Left cardiac atrium (tissue), 4 donors: ENCODE data around the gene SIVA1. TPM values are rescaled to one million over a fixed set of nuclear protein-coding genes. Genes with fewer than 3 reads are reported as not detected.

Source experiments
- ATAC-seq, 2 donors: fragments of 200-7000 bp; cut with Tn5 transposase; one replicate each; pipeline ENCODE4 v1.9.1; 2020; ENCODE audit warnings: mild to moderate bottlenecking in 2 of 2, moderate library complexity in 2 of 2
- DNase-seq: peaks from one replicate; pipeline ENCODE4 v3.0.0-alpha.2; 2020
- intact Hi-C, 2 donors: fragments of 100-400 bp; cut with DNase I; formaldehyde crosslinking; loops; one replicate each; pipeline versions ENCODE4 v1.14.1 to v1.15.1; 2022 to 2023
- long read RNA-seq: library from polyadenylated mRNA; unstranded; transcript quantifications from one replicate; pipeline ENCODE4 v2.0.0, GENCODE V29; 2021
- total RNA-seq, 2 donors: library from RNA; stranded (reverse); fragmentation: NEBNext Ultra II Directional; extraction: Animal tissue kit (Norgen Biotek cat#: 25700); gene quantifications; one replicate each; pipeline ENCODE4 v1.2.1, GENCODE V29; 2021
- donor health status: DM: no; HTN: yes; CAD: no.
- donor health status: DM: no; HTN: yes; CAD: no; lungs with severe emphysema.
- donor health status: DM: yes; HTN: yes; CAD: no.
- donor health status: Dilated cardiomyopathy.

SIVA1 gene
- 10 to 100 TPM; 67.6 to 68.7 TPM for total RNA-seq
- long read RNA-seq, transcript SIVA1-201 (4 exons, 802 nt): major isoform, 16 of 20 reads
- long read RNA-seq, partial matches to known transcripts: 1 of 20 reads
- long read RNA-seq, other reads (novel, unspliced or antisense): 2 of 20 reads

- DNase-seq: peak; percentile 100
- intact Hi-C loops: no loop called here
- peak; percentile 95 to 97 for ATAC-seq
These were observed at the start of gene SIVA1 for GRCh38 chr14:104752735-104753527. Gene SIVA1, plus strand, starts transcription at chr14:104753147. Its CDS starts 55 bp downstream, at chr14:104753202.

- intact Hi-C loops: loop anchor here in 1 of 2 donors (5.0 kb wide), 1 partner anchor 51 kb away; no protein-coding TSS in a partner anchor
These were observed 49.7 kb upstream of the SIVA1 start for GRCh38 chr14:104703269-104703668.

GRCh38 chr14:104704252-104704651 lies 48.7 kb upstream of the SIVA1 start:
- ATAC-seq (no peak), DNase-seq (no peak)
- intact Hi-C loops: loop anchor here in 1 of 2 donors (5.0 kb wide), 1 partner anchor 52 kb away; no protein-coding TSS in a partner anchor

More at GRCh38 chr14:104703269-104703668, 49.7 kb upstream of the SIVA1 start:
- DNase-seq (no peak), ATAC-seq (no peak)

GRCh38 chr14:104705340-104706047 lies 47.5 kb upstream of the SIVA1 start:
- no peak for ATAC-seq
- intact Hi-C loops: loop anchor here (5.0 kb wide), 2 partner anchors 38 to 53 kb away; no protein-coding TSS in a partner anchor
- DNase-seq: no peak

GRCh38 chr14:104706733-104707607 lies 46.0 kb upstream of the SIVA1 start:
- ATAC-seq (no peak), DNase-seq (no peak)
- intact Hi-C loops: loop anchor here (5.0 kb wide), 2 partner anchors 40 to 55 kb away; no protein-coding TSS in a partner anchor

GRCh38 chr14:104707608-104708595 lies 45.0 kb upstream of the SIVA1 start:
- DNase-seq: no peak
- ATAC-seq: peak in 1 of 2 donors; percentile 2
- intact Hi-C loops: loop anchor here (5.0 kb wide), 2 partner anchors 41 to 56 kb away; no protein-coding TSS in a partner anchor

- DNase-seq: peak; percentile 73
These were observed 44.2 kb upstream of the SIVA1 start for GRCh38 chr14:104708606-104709268.

GRCh38 chr14:104709387-104710039 lies 43.4 kb upstream of the SIVA1 start:
- ATAC-seq (peak in 1 of 2 donors; percentile 53), DNase-seq (no peak)
- intact Hi-C loops: loop anchor here (5.0 kb wide), 2 partner anchors 42 to 57 kb away; no protein-coding TSS in a partner anchor

More at GRCh38 chr14:104708606-104709268, 44.2 kb upstream of the SIVA1 start:
- intact Hi-C loops: loop anchor here (5.0 kb wide), 2 partner anchors 41 to 56 kb away; no protein-coding TSS in a partner anchor
- ATAC-seq: peak; percentile 69 to 75

- DNase-seq (no peak), ATAC-seq (no peak)
- intact Hi-C loops: no loop called here
These were observed 42.7 kb upstream of the SIVA1 start for GRCh38 chr14:104710071-104710735.

GRCh38 chr14:104712881-104713734 lies 39.8 kb upstream of the SIVA1 start:
- intact Hi-C loops: no loop called here
- ATAC-seq (no peak), DNase-seq (no peak)

GRCh38 chr14:104714066-104714465 lies 38.9 kb upstream of the SIVA1 start:
- DNase-seq (no peak), ATAC-seq (no peak)
- intact Hi-C loops: no loop called here

GRCh38 chr14:104714681-104715080 lies 38.3 kb upstream of the SIVA1 start:
- intact Hi-C loops: no loop called here
- ATAC-seq (no peak), DNase-seq (no peak)

- ATAC-seq (no peak), DNase-seq (no peak)
- intact Hi-C loops: no loop called here
These were observed 37.5 kb upstream of the SIVA1 start for GRCh38 chr14:104715416-104715815.

- DNase-seq (no peak), ATAC-seq (no peak)
- intact Hi-C loops: no loop called here
These were observed 37.1 kb upstream of the SIVA1 start for GRCh38 chr14:104715871-104716270.

- intact Hi-C loops: no loop called here
- ATAC-seq (no peak), DNase-seq (no peak)
These were observed 35.8 kb upstream of the SIVA1 start for GRCh38 chr14:104717137-104717536.
